CD4-positive, alpha-beta T cell treated with Interleukin-4 for 4 hours (primary cell): Measurements from ENCODE around the gene SMARCD1.

Experiments used
- DNase-seq: peaks from one replicate; pipeline ENCODE4 v3.0.0-alpha.2; 2020

Gene SMARCD1

DNA sequence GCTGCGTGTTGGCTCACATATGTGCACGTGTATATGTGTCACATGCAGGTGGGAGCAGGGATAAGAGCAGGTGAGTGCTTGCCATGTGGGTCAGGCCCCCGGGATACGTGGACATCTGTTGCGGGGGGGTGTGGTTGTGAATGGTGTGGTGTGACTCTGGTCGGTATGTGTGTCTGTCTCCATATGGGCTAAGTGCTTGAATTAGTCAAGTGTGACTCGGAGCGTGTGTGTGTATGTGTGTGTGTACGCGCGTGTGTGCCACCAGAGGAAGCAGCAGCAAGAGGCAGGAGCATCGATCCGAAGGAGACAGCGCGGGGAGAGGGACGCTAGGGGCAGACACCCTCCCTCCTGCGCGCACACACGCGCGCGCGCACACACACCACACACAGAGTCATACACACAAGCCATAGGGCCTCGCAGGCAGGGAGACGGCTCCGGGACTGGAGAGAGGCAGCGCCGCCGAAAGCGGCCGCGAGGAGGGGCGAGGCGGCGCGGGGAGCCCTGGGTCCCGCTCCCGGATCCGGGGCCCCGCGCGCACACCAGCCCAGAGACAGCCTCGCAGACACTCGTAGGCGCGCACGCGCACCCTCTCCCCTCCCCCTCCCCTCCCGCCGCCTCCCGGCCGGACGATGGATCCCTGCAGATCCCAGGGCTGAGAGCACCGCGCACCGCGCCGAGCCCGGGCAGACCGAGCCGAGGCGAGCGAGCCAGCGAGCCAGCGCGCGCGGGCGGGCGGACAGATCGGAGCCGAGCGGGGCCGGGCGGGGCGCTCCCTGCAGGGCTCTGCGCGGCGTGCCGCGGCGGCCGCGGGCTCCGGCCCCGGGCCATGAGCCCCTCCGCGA, 27.9 kb upstream of the SMARCD1 start, which contains the start of gene ASIC1:
Gene ASIC1 (plus strand): TSS at position 597 of the 842 bp plus-strand sequence. CDS start 1,171 bp downstream, outside the sequence.
- peak; percentile 20 for DNase-seq

DNA sequence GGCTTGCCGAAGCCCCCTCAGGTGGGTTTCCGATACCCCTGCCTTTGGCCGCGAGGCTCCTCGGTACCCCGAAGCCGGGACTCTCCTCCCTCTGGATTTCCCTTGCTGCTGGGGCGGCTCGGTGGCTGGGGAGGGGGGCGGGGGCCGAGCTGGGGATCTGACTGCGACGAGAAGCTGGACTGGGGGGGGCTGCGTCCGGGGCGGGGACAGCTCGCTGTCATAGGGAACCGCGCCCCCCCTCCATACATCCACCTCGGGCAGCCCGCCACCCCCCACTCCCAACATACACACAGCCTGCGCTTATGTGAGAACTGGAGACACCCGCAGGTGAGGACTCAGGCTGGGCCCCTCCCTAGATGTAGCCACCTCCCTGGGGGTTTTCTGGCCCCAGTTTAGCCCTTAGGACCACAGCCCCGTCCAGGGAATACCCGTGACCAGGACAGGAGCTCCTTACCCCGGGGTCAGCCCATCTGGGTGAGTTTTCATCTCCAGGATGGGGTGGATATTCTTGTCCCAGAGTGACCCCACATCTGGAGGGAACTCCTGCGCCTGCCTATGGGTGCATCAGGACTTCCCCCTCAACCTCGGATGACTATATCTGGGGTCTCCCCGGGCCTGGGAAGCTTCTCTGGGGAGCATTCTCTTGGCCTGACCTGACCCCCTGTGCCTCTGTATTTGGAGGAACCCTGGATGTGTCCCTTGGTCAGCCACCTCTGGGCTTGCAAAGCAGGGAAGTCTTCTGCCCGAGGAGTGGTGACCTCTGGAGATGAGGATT, 27.1 kb upstream of the SMARCD1 start:
- DNase-seq = no peak

DNA sequence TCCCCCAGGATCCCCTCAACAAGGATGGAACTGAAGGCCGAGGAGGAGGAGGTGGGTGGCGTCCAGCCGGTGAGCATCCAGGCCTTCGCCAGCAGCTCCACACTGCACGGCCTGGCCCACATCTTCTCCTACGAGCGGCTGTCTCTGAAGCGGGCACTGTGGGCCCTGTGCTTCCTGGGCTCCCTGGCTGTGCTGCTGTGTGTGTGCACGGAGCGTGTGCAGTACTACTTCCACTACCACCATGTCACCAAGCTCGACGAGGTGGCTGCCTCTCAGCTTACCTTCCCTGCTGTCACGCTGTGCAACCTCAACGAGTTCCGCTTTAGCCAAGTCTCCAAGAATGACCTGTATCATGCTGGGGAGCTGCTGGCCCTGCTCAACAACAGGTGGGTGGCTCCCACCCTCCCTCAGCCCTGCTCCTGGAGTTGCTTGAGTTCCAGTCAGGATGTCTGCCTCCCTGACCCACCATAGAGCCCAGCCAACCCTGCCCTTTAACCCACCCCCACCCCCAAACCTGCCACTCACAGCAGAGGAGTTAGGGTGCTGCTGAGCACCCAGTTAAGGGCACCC, 26.3 kb upstream of the SMARCD1 start:
- DNase-seq = no peak

DNA sequence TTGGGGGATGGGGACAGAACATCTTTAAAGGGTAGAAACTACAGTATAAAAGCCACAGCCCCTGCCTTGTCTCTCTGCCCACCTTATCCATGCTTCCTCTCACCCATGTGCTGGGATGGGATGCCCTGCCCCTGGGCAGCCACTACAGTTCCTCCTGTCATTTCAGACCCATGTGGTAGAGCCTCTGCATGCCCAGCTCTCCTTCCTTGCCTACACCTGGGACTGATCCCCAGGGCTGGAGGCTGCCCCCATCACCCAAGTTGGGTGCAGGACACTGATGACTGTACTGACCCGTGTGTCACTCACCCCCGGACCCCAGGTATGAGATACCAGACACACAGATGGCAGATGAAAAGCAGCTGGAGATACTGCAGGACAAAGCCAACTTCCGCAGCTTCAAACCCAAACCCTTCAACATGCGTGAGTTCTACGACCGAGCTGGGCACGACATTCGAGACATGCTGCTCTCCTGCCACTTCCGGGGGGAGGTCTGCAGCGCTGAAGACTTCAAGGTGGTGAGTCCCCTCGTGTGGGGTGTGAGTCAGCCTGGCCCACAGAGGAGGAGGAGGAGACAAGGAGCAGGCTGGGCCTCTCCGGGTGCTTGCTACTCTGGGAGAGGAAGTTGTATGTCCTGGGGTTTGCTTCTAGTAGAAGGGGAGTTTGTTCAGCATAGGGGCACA, 25.6 kb upstream of the SMARCD1 start:
- peak; percentile 48 for DNase-seq

DNA sequence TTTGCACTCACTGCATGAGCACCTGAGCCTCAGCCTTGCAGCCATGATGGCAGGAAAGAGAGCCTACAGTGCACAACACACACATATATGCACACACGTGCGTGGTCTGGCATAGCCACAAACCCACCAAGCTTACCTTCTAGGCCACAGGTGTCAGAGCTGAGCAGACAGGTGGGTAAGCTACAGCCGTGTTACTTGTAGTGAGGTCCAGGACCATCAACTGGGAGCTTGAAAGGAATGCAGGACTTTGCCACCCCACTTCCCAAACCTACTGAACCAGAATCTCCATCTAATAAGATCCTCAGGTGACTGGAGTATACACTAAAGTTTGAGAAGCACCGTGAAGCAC, 25.0 kb upstream of the SMARCD1 start:
- DNase-seq = no peak

DNA sequence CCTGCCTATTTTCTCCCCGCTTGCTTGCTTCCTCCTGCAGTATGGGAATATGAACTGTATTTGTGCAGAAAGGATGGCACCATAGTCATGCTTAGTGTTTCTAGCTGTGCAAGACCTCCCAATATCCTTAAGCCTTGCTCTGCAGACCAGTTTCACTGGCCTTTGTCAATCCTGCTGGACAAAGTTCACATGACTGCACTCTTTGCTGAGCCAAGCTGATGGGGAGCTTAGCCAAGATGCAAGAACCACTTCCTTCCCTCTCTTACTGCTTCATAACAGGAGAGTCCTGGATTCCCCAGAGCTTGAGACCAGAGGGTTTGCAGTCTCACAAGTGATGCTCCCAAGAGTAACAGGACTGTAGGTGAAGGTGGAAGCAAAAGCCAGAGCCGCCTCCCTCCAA, 24.0 kb upstream of the SMARCD1 start:
- DNase-seq = no peak

DNA sequence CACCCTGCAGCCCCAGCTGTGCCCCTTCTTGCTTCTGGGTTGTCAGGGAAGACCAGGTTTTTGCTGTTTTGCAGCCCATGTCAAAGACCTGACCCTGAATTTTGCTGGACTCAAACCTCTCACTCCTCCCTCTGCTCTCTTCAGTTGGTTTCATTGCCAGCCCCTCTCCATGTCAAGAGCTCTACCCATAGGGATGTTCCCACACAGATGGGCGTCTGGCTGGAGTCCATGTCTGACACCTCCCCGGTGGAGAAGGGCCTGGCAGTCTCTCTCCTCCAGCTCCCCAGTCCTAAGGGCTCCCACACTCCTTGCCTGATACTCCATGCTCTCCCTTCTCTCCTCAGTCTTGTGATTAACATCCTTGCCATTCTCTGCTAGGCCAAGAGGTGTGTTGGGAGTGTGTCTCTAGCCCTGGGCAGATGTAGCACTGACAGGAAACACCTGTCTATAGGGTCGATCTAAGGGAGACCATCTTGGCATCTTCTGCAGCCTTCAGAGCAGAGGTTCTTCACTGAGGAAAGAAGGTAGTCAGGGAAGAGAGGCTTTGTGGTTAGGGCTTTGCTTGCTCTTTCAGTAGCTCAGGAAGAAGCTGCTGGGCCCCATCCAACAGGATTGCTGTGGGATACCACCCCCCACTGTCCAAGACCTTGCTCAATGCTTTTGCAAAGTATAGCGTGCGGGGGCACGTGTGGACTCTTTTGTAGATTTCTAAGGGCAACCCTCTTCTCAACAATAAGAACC, 23.0 kb upstream of the SMARCD1 start:
- DNase-seq = no peak

DNA sequence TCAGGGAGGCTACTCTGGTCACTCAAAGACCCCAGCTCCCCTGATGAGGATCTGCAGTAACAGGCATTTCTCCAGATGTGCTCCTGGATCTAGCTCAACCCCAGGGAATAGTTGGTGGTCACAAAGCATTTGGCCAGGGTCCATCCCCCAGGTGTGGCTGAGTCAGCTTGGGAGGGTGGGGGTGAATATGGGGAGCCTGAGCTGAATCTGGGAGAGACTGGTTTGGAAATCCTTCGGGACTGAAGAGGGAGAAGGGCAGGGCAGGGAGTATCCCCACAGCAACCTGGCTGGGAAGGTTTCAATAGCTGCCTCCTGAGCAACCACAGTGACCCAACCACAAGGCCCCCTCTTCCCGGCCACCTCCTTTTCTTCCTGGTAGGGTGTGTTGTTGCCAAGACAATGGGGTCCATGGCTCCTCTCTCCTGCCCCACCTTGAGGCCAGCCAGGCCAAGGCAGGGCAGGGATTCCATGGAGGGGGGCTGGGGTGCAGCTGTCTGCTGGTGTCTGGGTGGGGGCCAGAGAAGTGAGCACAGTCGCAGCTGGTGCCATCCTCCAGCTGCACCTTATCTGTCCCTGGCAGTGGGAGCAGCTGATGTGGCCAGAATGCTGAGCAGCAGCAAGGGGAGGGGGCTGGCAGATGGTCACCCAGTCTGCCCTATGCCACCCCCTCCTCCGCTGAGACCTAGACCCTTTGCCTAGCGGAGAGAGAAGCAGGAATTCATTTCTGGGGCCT, 22.2 kb upstream of the SMARCD1 start:
- no peak for DNase-seq

DNA sequence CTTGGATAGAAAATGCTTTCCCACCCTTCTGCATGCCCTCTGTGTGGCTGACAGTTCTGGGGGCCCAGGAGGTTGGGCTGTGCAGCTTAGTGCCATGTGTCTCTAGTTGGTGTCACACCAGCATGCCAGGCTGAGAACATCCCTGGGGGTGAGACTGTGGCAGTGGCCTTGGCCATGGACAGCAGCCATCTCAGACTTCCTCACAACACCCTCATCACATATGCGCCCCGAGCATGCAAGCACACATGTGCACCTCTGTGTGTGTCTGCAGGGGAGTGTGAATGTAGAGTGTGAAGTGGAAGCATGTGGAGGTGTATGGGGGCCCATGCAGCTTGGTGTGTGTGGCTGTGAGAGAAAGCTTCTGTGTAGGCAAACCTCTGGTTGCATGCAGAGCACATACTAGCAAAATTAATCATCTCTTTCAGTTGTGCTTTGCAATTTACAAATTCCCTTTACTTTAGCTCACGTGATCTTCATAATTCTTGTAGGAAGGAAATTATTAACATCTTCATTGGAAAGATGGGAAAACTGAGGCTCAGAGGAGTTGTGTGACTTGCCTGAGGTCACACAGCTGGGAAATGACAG, 19.3 kb upstream of the SMARCD1 start:
- no peak for DNase-seq

DNA sequence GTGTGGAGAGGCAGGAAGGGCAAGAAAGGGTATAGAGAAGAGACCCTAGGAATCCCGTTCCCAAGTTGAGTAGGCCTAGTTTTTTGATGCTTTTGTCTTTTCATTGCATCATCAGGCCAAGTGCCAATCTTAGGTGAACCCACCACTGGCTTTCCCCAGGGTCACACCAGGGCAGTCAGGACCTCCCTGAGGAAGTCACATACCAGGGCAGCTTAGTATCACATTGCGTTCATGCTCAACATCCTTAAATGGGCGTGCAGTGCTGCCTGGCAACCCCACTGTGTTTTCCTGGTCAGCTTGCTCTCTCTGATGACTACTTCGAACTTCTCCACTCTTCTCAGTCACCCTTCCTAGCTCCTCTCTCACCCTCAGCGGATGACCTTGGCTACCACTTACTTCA, 18.7 kb upstream of the SMARCD1 start:
- DNase-seq = no peak

DNA sequence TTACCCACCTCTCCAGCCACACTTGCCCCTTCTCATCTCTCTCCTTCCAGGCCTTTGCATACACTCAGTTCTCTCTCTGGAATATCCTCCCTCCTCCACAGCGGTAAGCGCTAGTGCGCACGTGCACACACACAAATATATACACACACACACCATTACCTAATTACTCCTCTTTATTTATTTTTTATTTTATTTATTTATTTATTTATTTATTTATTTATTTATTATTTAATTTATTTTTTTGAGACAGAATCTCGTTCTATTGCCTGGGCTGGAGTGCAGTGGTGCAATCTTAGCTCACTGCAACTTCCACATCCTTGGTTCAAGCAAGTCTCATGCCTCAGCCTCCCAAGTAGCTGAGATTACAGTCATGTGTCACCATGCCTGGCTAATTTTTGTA, 16.1 kb upstream of the SMARCD1 start:
- no peak for DNase-seq

DNA sequence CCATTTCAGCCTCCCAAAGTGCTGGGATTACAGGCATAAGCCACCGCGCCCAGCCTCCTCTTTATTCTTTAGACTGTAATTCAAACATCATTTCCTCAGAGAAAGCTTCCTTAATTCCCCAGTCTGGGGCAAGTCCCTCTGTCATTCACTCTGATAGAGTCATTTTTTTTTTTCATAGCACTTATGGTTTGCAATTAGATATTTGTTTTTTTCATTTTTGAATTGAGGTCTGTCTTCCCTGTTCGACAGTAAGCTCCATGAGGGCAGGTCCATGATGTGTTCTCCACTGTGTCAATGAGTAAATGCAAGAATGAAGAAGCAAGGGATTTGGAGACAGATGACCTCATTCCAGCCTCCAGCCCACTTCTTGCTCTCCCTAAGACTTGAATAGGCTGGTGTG, 15.6 kb upstream of the SMARCD1 start:
- no peak for DNase-seq

DNA sequence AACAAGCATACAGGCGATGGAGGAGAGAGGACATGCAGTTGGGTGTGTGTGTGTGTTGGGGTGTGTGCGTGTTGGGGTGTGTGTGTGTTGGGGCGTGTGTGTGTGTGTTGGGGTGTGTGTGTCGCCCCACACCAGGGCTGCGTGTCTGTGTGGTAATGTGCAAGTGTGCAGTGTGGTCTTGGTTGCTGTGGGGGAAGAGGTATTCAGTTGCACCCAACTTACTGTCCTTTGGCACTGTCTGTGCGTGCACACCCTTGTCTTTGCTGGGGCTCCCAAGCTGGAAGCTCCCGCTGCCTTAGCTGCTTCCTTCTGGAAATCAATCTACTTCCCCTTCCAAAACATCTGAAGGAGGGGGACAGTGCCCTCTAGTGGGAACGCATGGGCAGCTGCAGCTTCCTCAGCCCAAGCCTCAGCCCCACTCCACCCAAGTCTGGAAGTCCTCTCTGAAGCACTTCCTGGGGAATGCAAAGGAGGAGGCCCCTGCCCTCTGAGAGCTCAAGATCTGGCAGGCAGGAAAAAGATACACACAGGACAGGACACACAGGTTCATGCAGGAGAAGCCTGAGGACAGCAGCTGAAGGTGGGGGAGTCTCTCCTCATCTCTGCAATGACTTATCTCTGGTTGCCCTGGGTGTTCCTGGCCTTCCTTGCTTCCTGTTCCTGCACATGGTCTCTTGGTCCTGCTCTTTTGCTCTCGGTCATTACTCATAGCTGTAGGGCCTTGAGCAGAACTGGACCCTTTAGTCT, 14.7 kb upstream of the SMARCD1 start:
- peak; percentile 61 for DNase-seq

DNA sequence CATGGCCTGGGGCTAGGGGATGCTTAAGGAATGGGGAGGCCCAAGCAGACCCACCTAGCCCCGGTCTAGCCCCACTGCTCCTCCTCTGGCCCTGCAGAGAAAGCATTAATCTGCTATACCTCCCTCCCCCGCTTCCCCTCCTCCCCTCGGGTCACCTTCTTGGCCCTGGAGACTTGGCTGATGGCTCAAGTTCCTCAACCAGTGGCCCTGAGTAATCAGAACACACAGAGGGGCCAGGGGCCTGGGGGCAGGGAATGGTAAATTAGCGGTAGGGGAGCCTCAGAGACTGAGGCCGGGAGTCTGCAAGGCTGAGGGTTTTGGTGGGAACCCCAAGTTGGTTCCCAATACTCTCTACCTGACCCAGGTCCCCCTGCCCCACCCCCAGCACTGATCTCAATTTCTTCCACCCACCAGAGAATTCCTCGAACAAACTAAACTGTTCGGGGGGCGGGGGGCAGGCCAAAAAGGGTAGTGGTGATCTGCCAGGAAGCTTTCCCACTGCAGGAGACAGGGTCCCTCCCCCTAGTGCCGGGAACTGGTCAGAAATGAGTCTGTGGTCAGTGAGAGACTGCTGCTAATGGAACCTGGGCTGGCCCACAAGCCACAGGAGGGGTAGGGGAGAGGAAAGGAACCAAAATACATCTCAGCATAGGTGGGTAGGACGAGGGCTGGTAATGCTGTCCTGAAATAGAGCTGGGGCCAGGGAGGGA, 12.8 kb upstream of the SMARCD1 start:
- DNase-seq = no peak

DNA sequence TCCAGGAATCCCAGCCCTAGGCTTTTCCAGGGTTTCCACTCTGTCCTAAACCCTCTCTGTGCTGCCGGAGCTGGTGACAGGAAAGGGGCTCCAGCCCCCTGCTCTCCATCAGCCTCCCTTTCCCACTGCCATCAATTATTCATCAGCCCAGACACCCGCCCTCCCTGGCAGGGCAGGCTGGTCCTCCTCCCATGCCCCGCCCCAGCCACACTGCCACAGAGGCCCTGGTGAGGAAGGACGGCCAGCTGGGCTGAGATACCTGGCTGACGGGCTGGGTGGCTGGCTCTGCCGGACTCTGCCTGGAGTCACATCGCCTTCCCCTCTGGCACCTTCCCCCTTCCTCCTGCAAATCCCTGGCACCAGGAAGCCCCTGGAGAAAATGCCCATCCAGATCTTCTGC, 11.9 kb upstream of the SMARCD1 start:
- no peak for DNase-seq

DNA sequence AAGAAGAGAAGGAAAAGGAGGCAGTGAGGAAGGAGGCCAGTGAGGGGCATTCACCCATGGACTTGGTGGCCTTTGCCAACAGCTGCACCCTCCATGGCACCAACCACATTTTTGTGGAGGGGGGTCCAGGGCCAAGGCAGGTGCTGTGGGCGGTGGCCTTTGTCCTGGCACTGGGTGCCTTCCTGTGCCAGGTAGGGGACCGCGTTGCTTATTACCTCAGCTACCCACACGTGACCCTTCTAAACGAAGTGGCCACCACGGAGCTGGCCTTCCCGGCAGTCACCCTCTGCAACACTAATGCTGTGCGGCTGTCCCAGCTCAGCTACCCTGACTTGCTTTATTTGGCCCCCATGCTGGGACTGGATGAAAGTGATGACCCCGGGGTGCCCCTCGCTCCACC, 11.4 kb upstream of the SMARCD1 start:
- DNase-seq = no peak

DNA sequence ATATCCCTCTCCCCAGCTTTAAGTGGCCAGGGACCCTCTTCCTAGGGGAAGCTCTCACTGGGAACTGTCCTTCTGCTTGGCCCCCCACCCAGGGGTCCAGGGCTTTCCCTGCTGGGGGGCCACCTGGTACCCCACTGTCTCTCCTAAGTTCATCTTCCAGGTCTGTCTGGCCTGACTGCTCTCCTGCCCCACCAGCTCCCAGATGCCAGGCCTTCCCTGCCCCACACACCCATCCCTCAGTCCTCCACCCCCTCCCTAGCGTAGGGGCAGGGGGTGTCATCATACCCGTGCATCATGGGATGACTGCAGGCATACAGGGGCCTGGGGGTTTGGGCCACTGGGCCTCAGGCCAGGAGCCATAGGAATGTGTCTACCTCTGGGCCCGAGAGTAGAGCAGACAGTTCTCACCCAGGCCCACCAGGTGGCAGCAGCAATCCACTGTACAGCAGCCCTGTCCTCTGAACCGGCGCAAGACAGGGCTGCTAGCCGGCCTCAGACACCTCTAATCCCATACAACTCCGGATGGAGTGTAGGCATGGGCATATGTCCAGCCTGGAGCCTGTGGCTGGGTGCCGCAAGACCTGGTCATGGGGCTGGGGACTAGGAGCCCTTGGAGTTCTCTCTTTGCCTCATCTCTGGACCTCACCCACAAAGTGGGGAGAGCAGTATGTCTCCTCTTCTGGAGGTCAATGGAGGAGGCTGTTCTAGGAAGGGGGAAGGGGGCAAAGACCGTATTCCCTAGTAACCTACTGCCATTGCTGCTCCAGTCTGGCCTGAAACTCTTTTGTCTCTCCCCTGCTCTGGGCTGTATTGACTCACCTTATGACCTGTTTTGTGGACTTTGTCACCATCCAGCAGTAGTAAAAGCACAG, 10.0 kb upstream of the SMARCD1 start:
- peak; percentile 77 for DNase-seq

DNA sequence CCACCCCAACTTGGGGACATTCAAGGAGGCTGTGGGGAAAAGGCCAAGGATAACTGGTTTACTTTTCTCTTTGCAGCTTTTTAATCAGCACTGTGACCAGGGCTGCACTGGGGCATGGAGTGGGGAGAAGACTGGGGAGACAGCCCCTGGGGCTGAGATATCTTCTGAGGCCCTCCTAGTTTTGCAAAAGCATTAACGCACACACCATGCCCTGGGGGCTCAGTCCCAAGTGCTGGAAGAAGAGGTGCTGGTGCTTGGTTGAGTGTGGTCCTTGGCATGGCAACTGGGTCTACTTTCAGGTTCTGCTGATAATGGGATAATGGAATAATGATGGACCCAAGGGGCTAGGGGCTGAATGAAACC, 9.4 kb upstream of the SMARCD1 start:
- no peak for DNase-seq

DNA sequence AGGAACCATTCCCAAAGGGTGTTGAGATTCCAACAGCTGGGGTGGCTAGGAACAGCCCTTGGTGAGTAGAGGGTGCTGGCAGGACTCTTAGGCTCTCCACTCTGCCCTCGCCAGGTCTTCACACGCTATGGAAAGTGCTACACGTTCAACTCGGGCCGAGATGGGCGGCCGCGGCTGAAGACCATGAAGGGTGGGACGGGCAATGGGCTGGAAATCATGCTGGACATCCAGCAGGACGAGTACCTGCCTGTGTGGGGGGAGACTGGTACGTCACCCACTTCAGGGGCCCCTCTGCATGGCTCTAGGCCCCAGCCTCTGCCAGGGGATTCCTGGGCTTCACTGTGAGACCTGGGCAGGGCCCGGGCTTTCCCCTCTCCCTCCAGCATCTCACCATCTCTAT, 8.0 kb upstream of the SMARCD1 start:
- no peak for DNase-seq
